Stomach (tissue), 9 donors: Measurements from ENCODE around the gene ANKRD33. TPM values are rescaled to one million over a fixed set of nuclear protein-coding genes. Genes with fewer than 3 reads are reported as not detected.
A peak's percentile ranks its signal among the peaks of the same experiment; 100 is the strongest.
"Not testable (repeated sequence)": the region's sequence is repeated elsewhere in the genome, so short reads cannot be mapped to it uniquely, and the experiment has no call there.

ENCODE experiments used
- DNase-seq, 2 donors: peaks; one replicate each; pipeline versions ENCODE4 v3.0.0 to v3.0.0-alpha.2; 2013 to 2019
- H3K27ac ChIP-seq, 5 donors: fragments of 200-600 bp in 4 of 5; sonication (generic) in 4 of 5; one replicate each; pipeline ENCODE4 v1.5.1; 2013 to 2019; ENCODE audit warnings: mild to moderate bottlenecking in 1 of 5, moderate library complexity in 1 of 5
- H3K27me3 ChIP-seq, 3 donors: fragments of 200-600 bp; sonication (generic); one replicate each; pipeline ENCODE4 v1.5.1; 2017 to 2019; ENCODE audit warnings: mixed run types in 1 of 3
- H3K36me3 ChIP-seq, 4 donors: fragments of 200-600 bp; sonication (generic); 1 replicate in 3 of 4; 2 replicates in 1 of 4; pipeline ENCODE4 v1.5.1; 2016 to 2019
- H3K4me1 ChIP-seq, 4 donors: fragments of 200-600 bp; sonication (generic); one replicate each; pipeline ENCODE4 v1.5.1; 2016 to 2019
- H3K4me3 ChIP-seq, 4 donors: fragments of 200-600 bp; sonication (generic) in 3 of 4; one replicate each; pipeline ENCODE4 v1.5.1; 2016 to 2019; ENCODE audit warnings: mild to moderate bottlenecking in 1 of 4
- H3K9me3 ChIP-seq, 4 donors: fragments of 200-600 bp; sonication (generic); one replicate each; pipeline ENCODE4 v1.5.1; 2016 to 2019
- CTCF ChIP-seq, 7 experiments: fragments of 450-650 bp in 4 of 7; fragments of 200-600 bp in 3 of 7; sonication (generic) in 3 of 7; IDR thresholded peaks; one replicate each; pipeline ENCODE4 v1.5.1; 2016 to 2019; ENCODE audit warnings: antibody characterized with exemption in 7 of 7, control low read depth in 2 of 7, mild to moderate bottlenecking in 1 of 7
- EP300 ChIP-seq: sonication (generic); formaldehyde crosslinking; IDR thresholded peaks from one replicate; pipeline ENCODE4 v1.6.1; 2017; ENCODE audit warnings: antibody characterized with exemption
- POLR2A ChIP-seq, 4 donors: fragments of 450-650 bp; IDR thresholded peaks; one replicate each; pipeline ENCODE4 v1.6.1; 2016; ENCODE audit warnings: antibody characterized with exemption in 4 of 4, control low read depth in 2 of 4, mild to moderate bottlenecking in 1 of 4, moderate library complexity in 1 of 4
- POLR2AphosphoS5 ChIP-seq, 3 donors: sonication (generic); formaldehyde crosslinking; IDR thresholded peaks; one replicate each; pipeline ENCODE4 v1.6.1; 2016; ENCODE audit warnings: antibody characterized with exemption in 3 of 3
- WGBS, 5 donors: extraction: QIAGEN DNeasy Blood & Tissue Kit in 3 of 5; methylation state at CpG; one replicate each; pipeline versions ENCODE4 v1.1.5 to v1.1.7; 2013 to 2018; 5-methylcytosine and 5-hydroxymethylcytosine counted together
- intact Hi-C: fragments of 100-400 bp; cut with DNase I; formaldehyde crosslinking; loops from one replicate; pipeline ENCODE4 v1.15.1; 2023; ENCODE audit warnings: low total_unique reads
- polyA plus RNA-seq, 3 donors: library from polyadenylated mRNA; stranded (reverse); fragments of 200-250 nt; gene quantifications; one replicate each; pipeline ENCODE4 v1.2.3, GENCODE V29; 2013
- total RNA-seq, 5 donors: library from RNA; depleted of rRNA; stranded (reverse); fragments of >200 nt; gene quantifications; one replicate each; pipeline versions ENCODE4 v1.1.0 to v1.2.3, GENCODE V29; 2014 to 2016
- donor health status: healthy with polysubstance abuse.
- donor health status: Bipolar disorder and iron deficiency.
- donor health status: healthy.

ANKRD33 gene
- total and polyA plus RNA-seq, 8 donors: not detected

- DNase-seq: no peak
- H3K27ac ChIP-seq: no peak overlapping the region
- H3K27me3 ChIP-seq: peaks cover 0 to 53% (median 6%) of the 10 kb centered on the region in 3 donors
- intact Hi-C loops: no loop called here
- H3K36me3 ChIP-seq: no peaks in the 10 kb centered on the region
- H3K9me3 ChIP-seq: no peaks in the 10 kb centered on the region
- peaks cover 0 to 7% (median 3%) of the 10 kb centered on the region in 4 donors for H3K4me1 ChIP-seq
- no peak for TF ChIP-seq CTCF (IDR thresholded peaks at IDR 0.05)
- no peak for TF ChIP-seq POLR2A (IDR thresholded peaks at IDR 0.05)
- no peak for TF ChIP-seq EP300
- TF ChIP-seq POLR2AphosphoS5 (IDR thresholded peaks at IDR 0.05): no peak
- H3K4me3 ChIP-seq: no peak overlapping the region
- WGBS, 5 donors: 72 to 86% (median 82%) methylated on average over 4 of the region's 4 CpGs
These were observed 13.4 kb upstream of the ANKRD33 start for GRCh38 chr12:51874486-51874885.

- no peak for DNase-seq
- TF ChIP-seq POLR2A (IDR thresholded peaks at IDR 0.05): no peak
- Histone ChIP-seq H3K36me3 (no peaks in the 10 kb centered on the region), H3K4me3 (no peak overlapping the region), H3K9me3 (no peaks in the 10 kb centered on the region), H3K27ac (no peak overlapping the region), H3K4me1 (no peaks in the 10 kb centered on the region), H3K27me3 (peaks cover 0 to 11% (median 0%) of the 10 kb centered on the region in 3 donors)
- intact Hi-C loops: no loop called here
- WGBS, 5 donors: 74 to 93% (median 83%) methylated on average over 3 of the region's 3 CpGs
These were observed 8.8 kb upstream of the ANKRD33 start for GRCh38 chr12:51879102-51879501.

GRCh38 chr12:51883295-51883694 is 4.6 kb upstream of the ANKRD33 start:
- H3K36me3 ChIP-seq: no peaks in the 10 kb centered on the region
- no peak for DNase-seq
- H3K27me3 ChIP-seq: peaks cover 0 to 11% (median 4%) of the 10 kb centered on the region in 3 donors
- 71 to 100% (median 95%) methylated on average over 1 of the region's 1 CpG for WGBS, 5 donors
- H3K27ac ChIP-seq: no peak overlapping the region
- H3K9me3 ChIP-seq: no peaks in the 10 kb centered on the region
- H3K4me1 ChIP-seq: peaks cover 0 to 26% (median 13%) of the 10 kb centered on the region in 4 donors
- no peak overlapping the region for H3K4me3 ChIP-seq
- TF ChIP-seq POLR2A (IDR thresholded peaks at IDR 0.05) (no peak), CTCF (IDR thresholded peaks at IDR 0.05) (no peak), EP300 (no peak), POLR2AphosphoS5 (IDR thresholded peaks at IDR 0.05) (no peak)
- intact Hi-C loops: no loop called here

- Histone ChIP-seq H3K9me3 (no peaks in the 10 kb centered on the region), H3K27ac (no peak overlapping the region), H3K4me3 (no peak overlapping the region), H3K4me1 (peaks cover 0 to 26% (median 14%) of the 10 kb centered on the region in 4 donors), H3K27me3 (peaks cover 0 to 20% (median 4%) of the 10 kb centered on the region in 3 donors), H3K36me3 (no peaks in the 10 kb centered on the region)
- TF ChIP-seq CTCF (IDR thresholded peaks at IDR 0.05) (no peak), EP300 (no peak), POLR2AphosphoS5 (IDR thresholded peaks at IDR 0.05) (no peak), POLR2A (IDR thresholded peaks at IDR 0.05) (no peak)
- 84 to 89% (median 85%) methylated on average over 4 of the region's 4 CpGs for WGBS, 5 donors
- intact Hi-C loops: no loop called here
- DNase-seq: no peak
These were observed 3.8 kb upstream of the ANKRD33 start for GRCh38 chr12:51883998-51884675.

- Histone ChIP-seq H3K27me3 (peaks cover 0 to 25% (median 4%) of the 10 kb centered on the region in 3 donors), H3K9me3 (no peaks in the 10 kb centered on the region), H3K36me3 (no peaks in the 10 kb centered on the region), H3K4me3 (no peak overlapping the region), H3K4me1 (peaks cover 0 to 26% (median 14%) of the 10 kb centered on the region in 4 donors), H3K27ac (peak overlapping the region in 1 of 5 donors; percentile 74)
- DNase-seq: no peak
- intact Hi-C loops: no loop called here
- no peak for TF ChIP-seq EP300
- TF ChIP-seq POLR2AphosphoS5 (IDR thresholded peaks at IDR 0.05): no peak
- no peak for TF ChIP-seq CTCF (IDR thresholded peaks at IDR 0.05)
- no peak for TF ChIP-seq POLR2A (IDR thresholded peaks at IDR 0.05)
- WGBS, 5 donors: 78 to 89% (median 86%) methylated on average over 11 of the region's 11 CpGs
These were observed 3.1 kb upstream of the ANKRD33 start for GRCh38 chr12:51884676-51885229.

- H3K9me3 ChIP-seq, H3K36me3 ChIP-seq, H3K4me3 ChIP-seq, intact Hi-C loops, DNase-seq: not testable (repeated sequence)
- 66 to 79% (median 79%) methylated on average over 10 of the region's 10 CpGs for WGBS, 5 donors
- peaks cover 0 to 29% (median 4%) of the 10 kb centered on the region in 3 donors for H3K27me3 ChIP-seq
- peak overlapping the region in 4 of 5 donors; percentile 51 to 74 (median 58) for H3K27ac ChIP-seq
- peaks cover 0 to 26% (median 14%) of the 10 kb centered on the region in 4 donors for H3K4me1 ChIP-seq
These were observed 2.4 kb upstream of the ANKRD33 start for GRCh38 chr12:51885294-51886020.
